Duodenal mucosa (tissue), 2 donors: ENCODE results near the gene OXTR.

Experiments
- H3K27ac ChIP-seq: one replicate; pipeline ENCODE4 v1.7.0; 2013; ENCODE audit warnings: low read depth, low read length
- H3K27me3 ChIP-seq, 2 donors: one replicate each; pipeline ENCODE4 v1.7.0; 2013; ENCODE audit warnings: low read length in 2 of 2, control low read depth in 1 of 2; ENCODE audit not compliant: insufficient read depth in 2 of 2, control insufficient read depth in 1 of 2
- H3K36me3 ChIP-seq, 2 donors: one replicate each; pipeline ENCODE4 v1.7.0; 2013; ENCODE audit warnings: low read length in 2 of 2, control low read depth in 1 of 2; ENCODE audit not compliant: insufficient read depth in 2 of 2, control insufficient read depth in 1 of 2
- H3K4me1 ChIP-seq, 2 donors: one replicate each; pipeline ENCODE4 v1.7.0; 2013; ENCODE audit warnings: low read length in 2 of 2, control low read depth in 1 of 2; ENCODE audit not compliant: insufficient read depth in 2 of 2, control insufficient read depth in 1 of 2
- H3K4me3 ChIP-seq, 2 donors: one replicate each; pipeline ENCODE4 v1.7.0; 2013; ENCODE audit warnings: low read length in 2 of 2, low read depth in 1 of 2
- H3K9ac ChIP-seq, 2 donors: one replicate each; pipeline ENCODE4 v1.7.0; 2013; ENCODE audit warnings: low read length in 2 of 2, low read depth in 1 of 2
- H3K9me3 ChIP-seq, 2 donors: one replicate each; pipeline ENCODE4 v1.7.0; 2013; ENCODE audit warnings: low read length in 2 of 2, control low read depth in 1 of 2; ENCODE audit not compliant: control insufficient read depth in 1 of 2

The OXTR gene

GRCh38 chr3:8769088-8769822, at the start of gene OXTR:
TSS of gene OXTR (minus strand) at chr3:8769613. CDS start at chr3:8768187, 1,426 bp downstream.
- Histone ChIP-seq H3K27ac (no peak within 1 kb of the TSS), H3K4me1 (peaks cover 7 to 21% of the 10 kb centered on the region in 2 donors), H3K27me3 (peaks cover 31 to 42% of the 10 kb centered on the region in 2 donors), H3K36me3 (no peaks in the 10 kb centered on the region), H3K9ac (no peak within 1 kb of the TSS), H3K4me3 (peak within 1 kb of the TSS; percentile 56 to 61), H3K9me3 (no peaks in the 10 kb centered on the region)

GRCh38 chr3:8817486-8817885, 48.1 kb upstream of the OXTR start:
- H3K27ac ChIP-seq = no peak overlapping the region
- no peaks in the 10 kb centered on the region for H3K36me3 ChIP-seq
- H3K9me3 ChIP-seq = peaks cover 20% of the 10 kb centered on the region in 2 donors
- no peak overlapping the region for H3K9ac ChIP-seq
- H3K4me3 ChIP-seq = no peak overlapping the region
- H3K4me1 ChIP-seq = no peaks in the 10 kb centered on the region
- H3K27me3 ChIP-seq = no peaks in the 10 kb centered on the region

GRCh38 chr3:8816106-8816505, 46.7 kb upstream of the OXTR start:
- no peak overlapping the region for H3K4me3 ChIP-seq
- H3K27ac ChIP-seq = no peak overlapping the region
- no peaks in the 10 kb centered on the region for H3K36me3 ChIP-seq
- peaks cover 20% of the 10 kb centered on the region in 2 donors for H3K9me3 ChIP-seq
- no peaks in the 10 kb centered on the region for H3K27me3 ChIP-seq
- no peak overlapping the region for H3K9ac ChIP-seq
- H3K4me1 ChIP-seq = no peaks in the 10 kb centered on the region

- Histone ChIP-seq H3K27me3 (no peaks in the 10 kb centered on the region), H3K9me3 (peaks cover 4% of the 10 kb centered on the region in 2 donors)
These were observed 44.0 kb upstream of the OXTR start for GRCh38 chr3:8813411-8813810.

GRCh38 chr3:8810561-8810960, 41.1 kb upstream of the OXTR start:
- Histone ChIP-seq H3K9me3 (no peaks in the 10 kb centered on the region), H3K4me1 (no peaks in the 10 kb centered on the region), H3K9ac (no peak overlapping the region), H3K27me3 (no peaks in the 10 kb centered on the region), H3K4me3 (no peak overlapping the region), H3K36me3 (no peaks in the 10 kb centered on the region), H3K27ac (no peak overlapping the region)

More at GRCh38 chr3:8813411-8813810, 44.0 kb upstream of the OXTR start:
- no peak overlapping the region for H3K9ac ChIP-seq
- no peak overlapping the region for H3K4me3 ChIP-seq
- no peak overlapping the region for H3K27ac ChIP-seq
- H3K36me3 ChIP-seq = no peaks in the 10 kb centered on the region
- H3K4me1 ChIP-seq = no peaks in the 10 kb centered on the region

GRCh38 chr3:8805774-8806173, 36.4 kb upstream of the OXTR start:
- Histone ChIP-seq H3K4me1 (no peaks in the 10 kb centered on the region), H3K9ac (no peak overlapping the region), H3K36me3 (no peaks in the 10 kb centered on the region), H3K27me3 (no peaks in the 10 kb centered on the region), H3K4me3 (no peak overlapping the region), H3K27ac (no peak overlapping the region), H3K9me3 (no peaks in the 10 kb centered on the region)

GRCh38 chr3:8802256-8802655, 32.8 kb upstream of the OXTR start:
- Histone ChIP-seq H3K27me3 (no peaks in the 10 kb centered on the region), H3K4me1 (no peaks in the 10 kb centered on the region), H3K4me3 (no peak overlapping the region), H3K9ac (no peak overlapping the region), H3K27ac (no peak overlapping the region), H3K9me3 (peaks cover 0 to 4% of the 10 kb centered on the region in 2 donors), H3K36me3 (no peaks in the 10 kb centered on the region)

- no peak overlapping the region for H3K9ac ChIP-seq
- no peak overlapping the region for H3K27ac ChIP-seq
- no peaks in the 10 kb centered on the region for H3K4me1 ChIP-seq
- H3K9me3 ChIP-seq = peaks cover 0 to 4% of the 10 kb centered on the region in 2 donors
- H3K27me3 ChIP-seq = no peaks in the 10 kb centered on the region
- H3K36me3 ChIP-seq = no peaks in the 10 kb centered on the region
- no peak overlapping the region for H3K4me3 ChIP-seq
These were observed 30.6 kb upstream of the OXTR start for GRCh38 chr3:8800016-8800415.

GRCh38 chr3:8794247-8794646, 24.8 kb upstream of the OXTR start:
- Histone ChIP-seq H3K27me3 (no peaks in the 10 kb centered on the region), H3K27ac (no peak overlapping the region), H3K4me3 (no peak overlapping the region), H3K9ac (no peak overlapping the region), H3K9me3 (no peaks in the 10 kb centered on the region), H3K36me3 (no peaks in the 10 kb centered on the region), H3K4me1 (no peaks in the 10 kb centered on the region)

- Histone ChIP-seq H3K9me3 (no peaks in the 10 kb centered on the region), H3K9ac (no peak overlapping the region), H3K4me3 (no peak overlapping the region), H3K36me3 (no peaks in the 10 kb centered on the region), H3K4me1 (no peaks in the 10 kb centered on the region), H3K27ac (no peak overlapping the region), H3K27me3 (no peaks in the 10 kb centered on the region)
These were observed 23.8 kb upstream of the OXTR start for GRCh38 chr3:8793242-8793641.
